ENCODE measurements around the gene SCP2.
"Not testable (repeated sequence)": the region's sequence is repeated elsewhere in the genome, so short reads cannot be mapped to it uniquely, and the experiment has no call there.

Gene SCP2

DNA sequence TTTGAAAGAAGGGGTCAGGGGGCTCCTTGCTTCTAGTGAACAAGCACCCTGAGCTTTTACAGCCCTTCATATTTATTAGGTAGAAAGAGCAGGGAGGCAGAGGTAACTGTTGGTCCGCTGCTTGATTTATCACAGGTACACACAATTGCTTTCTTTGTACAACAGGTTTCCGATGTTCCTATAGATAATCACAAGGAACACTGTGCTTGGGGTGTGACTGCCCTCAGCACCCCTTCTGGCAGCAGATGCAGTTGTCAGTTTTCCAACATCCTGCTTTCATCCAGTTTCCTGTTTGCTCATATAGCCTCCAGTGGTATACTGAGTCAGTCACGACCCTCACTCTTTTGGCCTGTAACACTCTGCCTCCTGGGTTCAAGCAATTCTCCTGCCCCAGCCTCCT is 40.6 kb downstream of the SCP2 start:
- in situ Hi-C loops (cut with HindIII; ENCODE audit: low sequenced_read_pairs) = no loop called here

GRCh38 chr1:52969234-52969633 is 42.2 kb downstream of the SCP2 start:
- in situ Hi-C loops (cut with HindIII; ENCODE audit: low sequenced_read_pairs) = not testable (repeated sequence)

- in situ Hi-C loops (cut with HindIII; ENCODE audit: low sequenced_read_pairs) = no loop called here
Measured at GRCh38 chr1:52970149-52970548, 43.1 kb downstream of the SCP2 start.

DNA sequence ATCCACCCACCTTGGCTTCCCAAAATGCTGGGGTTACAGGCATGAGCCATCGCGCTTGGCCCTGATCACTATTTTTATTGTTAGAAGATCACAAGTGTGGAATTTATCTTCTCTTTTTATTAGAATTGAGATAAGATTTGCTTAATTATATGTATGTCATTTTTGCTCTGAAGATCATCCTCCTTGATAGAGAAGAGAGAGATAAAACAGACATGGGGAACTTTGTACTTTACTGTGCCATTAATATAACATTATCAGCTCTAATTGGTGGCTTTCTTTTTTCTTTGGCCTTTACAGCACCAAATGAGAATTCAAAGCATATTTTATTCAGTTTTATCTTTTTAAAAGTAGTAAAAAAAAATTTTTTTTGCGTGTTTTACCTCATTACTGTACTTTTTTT is 46.8 kb downstream of the SCP2 start:
- in situ Hi-C loops (cut with HindIII; ENCODE audit: low sequenced_read_pairs) = no loop called here

DNA sequence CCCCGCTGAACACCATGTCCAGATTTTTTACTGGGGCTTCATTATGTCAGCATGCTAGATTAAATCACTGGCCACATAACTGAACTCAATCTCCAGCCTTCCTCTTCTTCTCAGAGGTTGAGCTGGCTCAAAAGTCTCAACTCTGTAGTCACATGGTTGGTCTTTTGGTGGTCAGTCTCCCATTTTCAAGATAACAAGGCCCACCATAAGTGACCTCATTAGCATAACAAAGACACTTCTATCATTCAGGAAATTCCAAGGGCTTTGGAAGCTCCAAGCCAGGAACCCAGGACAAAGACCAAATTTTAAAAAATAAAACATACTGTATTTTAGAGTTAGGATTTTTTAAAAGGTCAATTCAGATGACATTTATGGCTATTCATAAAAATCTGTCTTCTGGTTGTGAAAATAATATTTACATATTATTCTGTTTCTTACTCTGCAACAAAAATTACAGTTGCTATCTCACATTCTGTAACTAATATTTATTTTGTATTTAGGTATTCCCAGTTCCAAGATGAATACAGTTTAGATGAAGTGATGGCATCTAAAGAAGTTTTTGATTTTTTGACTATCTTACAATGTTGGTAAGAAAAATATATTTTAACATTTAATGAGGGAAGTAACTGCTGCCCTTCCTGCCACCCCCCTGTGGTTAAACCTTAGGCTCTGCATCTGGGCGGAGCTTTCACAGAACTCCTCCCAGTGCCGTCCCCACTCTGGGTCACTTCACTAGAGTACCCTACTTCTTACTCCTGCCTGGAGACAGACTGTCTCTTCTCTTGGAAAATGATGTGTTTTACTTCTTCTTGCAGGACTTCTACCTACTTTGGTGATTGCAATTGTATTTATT is 49.3 kb downstream of the SCP2 start:
- in situ Hi-C loops (cut with HindIII; ENCODE audit: low sequenced_read_pairs) = no loop called here

DNA sequence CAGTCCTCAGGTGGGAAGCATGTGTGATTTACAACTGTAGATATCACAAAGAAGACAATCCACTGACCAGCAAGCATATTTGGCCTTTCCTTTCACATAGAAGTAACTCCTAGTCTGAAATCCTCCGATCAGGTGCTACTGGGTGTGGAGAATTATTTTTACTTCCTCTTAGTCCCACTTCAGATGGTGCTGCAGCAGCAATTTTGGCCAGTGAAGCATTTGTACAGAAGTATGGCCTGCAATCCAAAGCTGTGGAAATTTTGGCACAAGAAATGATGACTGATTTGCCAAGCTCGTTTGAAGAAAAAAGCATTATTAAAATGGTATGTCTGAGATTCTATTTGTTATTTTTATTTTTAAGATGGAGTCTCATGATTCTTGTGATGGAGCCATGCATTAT is 51.0 kb downstream of the SCP2 start:
- in situ Hi-C loops (cut with HindIII; ENCODE audit: low sequenced_read_pairs) = no loop called here

DNA sequence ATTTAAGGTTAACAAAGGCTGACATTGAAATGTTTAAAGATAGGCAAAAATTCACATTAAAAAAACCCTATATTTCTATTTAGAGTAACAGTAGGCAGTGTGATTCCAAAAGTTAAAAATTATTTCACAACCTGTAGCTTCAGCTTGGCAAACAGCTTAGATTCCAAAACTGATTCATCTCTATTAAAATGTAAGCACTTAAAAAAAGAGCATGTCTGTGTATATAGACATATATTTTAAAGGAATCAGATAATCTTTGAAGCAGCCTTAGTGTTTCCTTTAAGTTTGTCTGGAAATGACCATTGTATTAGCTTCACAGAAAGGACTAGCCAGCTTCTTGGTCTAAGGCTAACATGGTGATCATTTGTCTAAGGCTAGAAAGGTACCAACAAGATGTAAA is 65.7 kb downstream of the SCP2 start:
- in situ Hi-C loops (cut with HindIII; ENCODE audit: low sequenced_read_pairs) = not testable (repeated sequence)

GRCh38 chr1:52994656-52995055 is 67.6 kb downstream of the SCP2 start:
- in situ Hi-C loops (cut with HindIII; ENCODE audit: low sequenced_read_pairs) = no loop called here

DNA sequence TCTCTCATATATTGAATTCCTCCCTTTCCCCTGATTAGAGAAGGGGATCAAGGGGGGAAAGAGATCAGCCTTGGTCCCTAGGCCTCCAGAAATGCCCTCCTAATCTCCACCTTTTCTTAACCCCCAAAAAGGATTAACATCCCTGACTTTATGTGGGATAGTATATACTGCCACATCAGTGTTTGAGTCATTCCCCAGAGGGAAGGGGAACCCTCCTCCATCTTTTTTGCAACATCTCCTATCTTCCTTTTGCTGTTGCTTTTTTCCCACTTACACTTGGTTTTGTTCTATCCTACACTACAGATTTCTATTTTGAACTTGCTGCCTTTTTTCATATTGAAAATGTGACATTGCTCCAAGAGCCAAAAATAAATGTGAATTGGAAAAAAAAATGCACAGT is 69.6 kb downstream of the SCP2 start:
- in situ Hi-C loops (cut with HindIII; ENCODE audit: low sequenced_read_pairs) = no loop called here

- in situ Hi-C loops (cut with HindIII; ENCODE audit: low sequenced_read_pairs) = no loop called here
Measured at GRCh38 chr1:53001128-53001527, 74.1 kb downstream of the SCP2 start.

DNA sequence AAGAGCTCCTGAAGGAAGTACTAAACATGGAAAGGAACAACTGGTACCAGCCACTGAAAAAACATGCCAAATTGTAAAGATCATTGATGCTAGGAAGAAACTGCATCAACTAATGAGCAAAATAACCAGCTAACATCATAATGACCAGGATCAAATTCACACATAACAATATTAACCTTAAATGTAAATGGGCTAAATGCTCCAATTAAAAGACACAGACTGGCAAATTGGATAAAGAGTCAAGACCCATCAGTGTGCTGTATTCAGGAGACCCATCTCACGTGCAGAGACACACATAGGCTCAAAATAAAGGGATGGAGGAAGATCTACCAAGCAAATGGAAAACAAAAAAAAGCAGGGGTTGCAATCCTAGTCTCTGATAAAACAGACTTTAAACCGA is 79.5 kb downstream of the SCP2 start:
- in situ Hi-C loops (cut with HindIII; ENCODE audit: low sequenced_read_pairs) = not testable (repeated sequence)

DNA sequence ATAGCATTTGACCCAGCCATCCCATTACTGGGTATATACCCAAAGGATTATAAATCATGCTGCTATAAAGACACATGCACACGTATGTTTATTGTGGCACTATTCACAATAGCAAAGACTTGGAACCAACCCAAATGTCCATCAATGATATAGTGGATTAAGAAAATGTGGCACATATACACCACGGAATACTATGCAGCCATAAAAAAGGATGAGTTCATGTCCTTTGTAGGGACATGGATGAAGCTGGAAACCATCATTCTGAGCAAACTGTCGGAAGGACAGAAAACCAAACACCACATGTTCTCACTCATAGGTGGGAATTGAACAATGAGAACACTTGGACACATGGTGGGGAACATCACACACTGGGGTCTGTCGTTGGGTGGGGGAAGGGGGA is 83.2 kb downstream of the SCP2 start:
- in situ Hi-C loops (cut with HindIII; ENCODE audit: low sequenced_read_pairs) = not testable (repeated sequence)

DNA sequence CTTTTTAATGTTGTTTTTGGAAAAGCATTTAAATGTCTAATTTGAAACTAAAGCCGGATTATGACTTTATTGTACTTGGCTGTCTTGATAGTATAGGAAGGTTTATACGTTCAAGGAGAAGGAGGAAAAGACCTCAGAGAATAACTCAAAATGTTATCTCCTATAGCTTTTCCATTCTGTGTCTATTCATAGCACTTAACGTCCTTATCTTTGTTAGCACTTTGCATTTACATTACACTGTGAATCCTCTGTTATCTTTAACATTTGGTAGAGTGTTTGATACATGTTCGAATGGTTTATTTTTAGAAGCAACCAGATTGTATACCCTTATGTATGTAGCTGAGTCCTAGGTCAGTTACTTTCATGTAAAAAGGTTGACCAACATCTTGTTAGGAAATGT is 84.1 kb downstream of the SCP2 start:
- in situ Hi-C loops (cut with HindIII; ENCODE audit: low sequenced_read_pairs) = no loop called here

DNA sequence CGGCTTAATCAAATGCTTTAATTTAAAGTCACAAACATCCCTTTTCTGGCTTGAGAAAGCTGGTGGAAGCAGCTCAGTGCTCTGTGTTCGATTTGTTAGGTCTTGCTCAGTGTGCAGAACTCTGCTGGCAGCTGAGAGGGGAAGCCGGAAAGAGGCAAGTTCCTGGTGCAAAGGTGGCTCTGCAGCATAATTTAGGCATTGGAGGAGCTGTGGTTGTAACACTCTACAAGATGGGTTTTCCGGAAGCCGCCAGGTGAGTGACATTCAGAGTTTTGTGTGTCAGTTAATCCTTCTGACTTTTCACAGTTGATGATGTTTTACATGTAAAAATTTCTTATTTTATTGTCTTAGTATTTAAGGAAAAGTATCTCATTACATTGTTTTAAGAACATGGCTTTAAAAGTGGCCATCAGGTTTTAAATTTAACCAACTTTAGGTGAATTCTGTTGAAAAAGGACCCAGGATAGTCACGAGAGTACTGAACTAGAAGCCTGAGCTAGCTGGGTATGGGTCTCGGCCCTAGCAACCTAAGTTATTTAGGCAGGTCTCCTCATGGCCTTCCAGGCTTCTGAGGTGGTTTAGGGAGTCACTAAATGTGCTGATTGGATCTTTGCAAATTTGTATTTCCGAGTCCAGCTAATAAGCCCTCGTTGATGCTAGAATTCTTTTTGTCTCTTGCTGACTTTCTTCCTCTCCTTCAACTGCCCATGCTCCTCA is 87.9 kb downstream of the SCP2 start:
- in situ Hi-C loops (cut with HindIII; ENCODE audit: low sequenced_read_pairs) = no loop called here

DNA sequence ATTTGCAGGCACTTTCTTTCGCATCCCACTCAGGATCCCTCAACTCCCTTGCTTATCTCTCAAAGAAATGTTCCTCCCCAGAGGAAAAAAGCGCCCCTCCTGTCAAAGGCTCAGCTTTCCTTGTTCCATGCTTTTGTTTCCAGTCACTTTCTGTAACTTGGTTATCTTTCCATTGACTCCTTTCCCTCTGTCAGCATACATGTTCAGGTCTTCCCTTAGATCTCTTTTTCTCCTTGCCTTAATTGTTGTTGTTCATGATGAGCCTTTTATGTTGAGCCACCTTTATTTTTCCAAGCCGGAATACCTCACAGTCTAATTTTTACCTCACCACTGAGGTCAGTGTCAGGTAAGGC is 88.4 kb downstream of the SCP2 start:
- in situ Hi-C loops (cut with HindIII; ENCODE audit: low sequenced_read_pairs) = no loop called here

GRCh38 chr1:53016705-53017104 is 89.6 kb downstream of the SCP2 start:
- in situ Hi-C loops (cut with HindIII; ENCODE audit: low sequenced_read_pairs) = no loop called here

- in situ Hi-C loops (cut with HindIII; ENCODE audit: low sequenced_read_pairs) = no loop called here
Measured at GRCh38 chr1:53020588-53020987, 93.5 kb downstream of the SCP2 start.

DNA sequence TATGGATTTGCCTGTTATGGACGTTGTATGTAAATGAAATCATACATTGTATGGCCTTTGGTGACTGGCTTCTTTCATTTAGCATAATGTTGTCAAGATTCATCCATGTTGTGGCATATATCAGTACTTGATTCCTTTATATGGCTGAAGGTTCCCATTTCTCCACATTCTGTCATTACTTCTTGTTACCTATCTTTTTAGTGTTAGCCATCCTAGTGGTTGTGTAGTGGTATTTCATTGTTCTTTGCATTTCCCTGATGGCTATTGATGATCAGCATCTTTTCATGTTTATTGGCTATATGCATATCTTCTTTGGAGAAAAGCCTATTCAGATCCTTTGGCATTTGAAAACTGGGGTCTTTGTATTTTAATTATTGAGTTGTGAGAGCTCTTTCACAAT is 95.1 kb downstream of the SCP2 start:
- in situ Hi-C loops (cut with HindIII; ENCODE audit: low sequenced_read_pairs) = no loop called here

DNA sequence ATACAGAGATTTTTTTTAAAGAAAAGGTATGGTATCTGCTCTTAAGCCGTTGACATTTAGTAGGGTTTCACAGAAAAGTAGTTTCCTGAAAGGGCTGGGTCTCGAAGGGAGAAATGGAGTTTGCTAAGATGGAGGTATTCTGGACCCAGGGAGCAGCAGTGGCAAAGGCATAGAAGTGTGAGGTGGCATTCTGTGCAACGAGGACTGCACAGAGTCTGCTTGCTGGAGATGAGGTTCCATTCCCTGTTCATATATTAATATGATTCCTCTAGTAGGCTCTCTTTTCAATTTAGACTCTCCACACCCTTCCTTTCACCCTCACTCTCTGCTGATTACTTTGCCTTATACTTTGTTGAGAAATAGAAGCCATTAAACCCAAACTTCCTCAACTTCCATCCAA is 96.5 kb downstream of the SCP2 start:
- in situ Hi-C loops (cut with HindIII; ENCODE audit: low sequenced_read_pairs) = no loop called here

- in situ Hi-C loops (cut with HindIII; ENCODE audit: low sequenced_read_pairs) = no loop called here
Measured at GRCh38 chr1:53024117-53024516, 97.0 kb downstream of the SCP2 start.

DNA sequence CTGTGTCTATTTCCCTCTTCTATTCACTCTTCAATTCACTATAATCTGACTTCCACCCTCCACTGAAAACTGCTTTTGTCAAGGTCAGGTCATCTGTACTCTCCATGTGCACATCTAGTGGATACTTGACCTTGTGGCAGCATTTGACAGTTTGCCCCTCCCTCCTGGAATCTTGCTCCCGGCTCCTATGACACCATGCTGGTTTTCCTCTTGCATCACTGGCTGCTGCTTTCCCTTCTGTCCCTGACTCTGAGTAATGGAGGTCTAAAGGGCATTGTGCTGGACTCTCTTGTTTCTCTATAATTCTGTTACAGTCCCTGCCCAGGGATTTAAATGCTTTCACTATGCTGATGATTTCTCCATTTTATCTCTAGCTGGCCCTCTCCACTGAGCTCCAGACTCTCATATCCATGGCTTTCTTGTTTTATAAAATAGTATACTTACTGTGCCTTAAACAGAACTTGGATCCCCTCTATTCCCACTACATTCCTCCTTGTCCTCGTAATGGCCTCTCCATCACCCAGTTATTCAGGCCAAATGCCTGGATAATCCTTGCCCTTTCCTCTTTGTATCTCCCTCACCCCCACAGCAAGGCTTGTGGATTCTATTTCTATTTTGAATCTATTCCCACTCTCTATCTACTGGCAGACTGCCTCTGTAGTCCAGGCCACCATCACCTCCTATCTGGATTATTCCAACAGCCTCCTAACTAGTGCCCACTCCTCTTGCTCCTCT is 98.1 kb downstream of the SCP2 start:
- in situ Hi-C loops (cut with HindIII; ENCODE audit: low sequenced_read_pairs) = no loop called here

GRCh38 chr1:53025769-53026112 is 98.7 kb downstream of the SCP2 start:
- in situ Hi-C loops (cut with HindIII; ENCODE audit: low sequenced_read_pairs) = no loop called here
